ENCODE results near the gene CDK5RAP1. TPM values are rescaled to one million over a fixed set of nuclear protein-coding genes. Genes with fewer than 3 reads are reported as not detected.

The CDK5RAP1 gene
- total and polyA plus RNA-seq, 9 of the 15 experiments (the other 6 are each of a cell fraction or from before 2014, with no cell fraction given) = 41.6 to 127 (median 58.3) TPM

DNA sequence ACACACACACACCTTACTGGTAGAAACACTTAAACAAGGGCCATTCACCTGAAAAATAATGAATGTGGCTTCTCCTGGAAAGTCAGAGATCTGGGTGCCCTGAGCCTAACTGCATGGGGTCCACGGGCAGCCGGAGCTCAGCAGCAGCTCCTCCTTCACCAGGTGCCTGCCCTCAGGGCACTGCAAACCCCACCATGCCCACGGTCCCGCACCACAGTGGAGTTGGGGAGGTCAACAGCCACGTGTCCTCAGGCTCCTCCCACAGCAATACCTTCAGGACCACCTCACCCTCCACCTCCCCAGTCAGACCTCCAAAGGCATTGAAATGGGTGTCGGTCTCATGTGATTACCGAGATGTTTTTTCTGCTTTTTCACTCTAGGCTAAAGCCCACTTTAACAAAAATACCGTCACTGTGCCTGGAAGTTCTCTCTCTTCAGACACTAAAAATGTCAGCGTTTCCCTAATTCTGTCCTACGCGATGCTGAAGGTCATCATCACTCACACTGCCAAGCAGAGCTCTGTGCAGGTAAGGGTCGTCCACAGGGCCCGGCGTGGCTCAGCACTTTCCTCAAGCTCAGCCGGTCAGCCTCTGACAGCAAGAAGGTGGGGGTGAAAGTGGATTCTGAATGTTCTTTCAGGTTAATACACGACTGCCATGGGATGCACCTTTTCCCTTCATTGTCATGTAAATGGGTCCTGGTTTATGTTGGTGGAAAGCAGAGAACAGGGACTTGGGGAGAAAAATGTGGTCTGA is 48.9 kb downstream of the CDK5RAP1 start (continued):
- TF ChIP-seq, protein P1, sequence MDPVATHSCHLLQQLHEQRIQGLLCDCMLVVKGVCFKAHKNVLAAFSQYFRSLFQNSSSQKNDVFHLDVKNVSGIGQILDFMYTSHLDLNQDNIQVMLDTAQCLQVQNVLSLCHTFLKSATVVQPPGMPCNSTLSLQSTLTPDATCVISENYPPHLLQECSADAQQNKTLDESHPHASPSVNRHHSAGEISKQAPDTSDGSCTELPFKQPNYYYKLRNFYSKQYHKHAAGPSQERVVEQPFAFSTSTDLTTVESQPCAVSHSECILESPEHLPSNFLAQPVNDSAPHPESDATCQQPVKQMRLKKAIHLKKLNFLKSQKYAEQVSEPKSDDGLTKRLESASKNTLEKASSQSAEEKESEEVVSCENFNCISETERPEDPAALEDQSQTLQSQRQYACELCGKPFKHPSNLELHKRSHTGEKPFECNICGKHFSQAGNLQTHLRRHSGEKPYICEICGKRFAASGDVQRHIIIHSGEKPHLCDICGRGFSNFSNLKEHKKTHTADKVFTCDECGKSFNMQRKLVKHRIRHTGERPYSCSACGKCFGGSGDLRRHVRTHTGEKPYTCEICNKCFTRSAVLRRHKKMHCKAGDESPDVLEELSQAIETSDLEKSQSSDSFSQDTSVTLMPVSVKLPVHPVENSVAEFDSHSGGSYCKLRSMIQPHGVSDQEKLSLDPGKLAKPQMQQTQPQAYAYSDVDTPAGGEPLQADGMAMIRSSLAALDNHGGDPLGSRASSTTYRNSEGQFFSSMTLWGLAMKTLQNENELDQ (CRISPR knock-in tag; IDR thresholded peaks at IDR 0.05; ENCODE audit: borderline replicate concordance) = no peak
- TF ChIP-seq ELF4 (CRISPR knock-in tag; IDR thresholded peaks at IDR 0.05) = no peak
- TF ChIP-seq TSHZ1 (CRISPR knock-in tag; IDR thresholded peaks at IDR 0.05) = no peak
- TF ChIP-seq, protein P2, sequence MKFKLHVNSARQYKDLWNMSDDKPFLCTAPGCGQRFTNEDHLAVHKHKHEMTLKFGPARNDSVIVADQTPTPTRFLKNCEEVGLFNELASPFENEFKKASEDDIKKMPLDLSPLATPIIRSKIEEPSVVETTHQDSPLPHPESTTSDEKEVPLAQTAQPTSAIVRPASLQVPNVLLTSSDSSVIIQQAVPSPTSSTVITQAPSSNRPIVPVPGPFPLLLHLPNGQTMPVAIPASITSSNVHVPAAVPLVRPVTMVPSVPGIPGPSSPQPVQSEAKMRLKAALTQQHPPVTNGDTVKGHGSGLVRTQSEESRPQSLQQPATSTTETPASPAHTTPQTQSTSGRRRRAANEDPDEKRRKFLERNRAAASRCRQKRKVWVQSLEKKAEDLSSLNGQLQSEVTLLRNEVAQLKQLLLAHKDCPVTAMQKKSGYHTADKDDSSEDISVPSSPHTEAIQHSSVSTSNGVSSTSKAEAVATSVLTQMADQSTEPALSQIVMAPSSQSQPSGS (CRISPR knock-in tag; IDR thresholded peaks at IDR 0.05) = no peak
- TF ChIP-seq ZSCAN29 (IDR thresholded peaks at IDR 0.05) = no peak
- no peak for TF ChIP-seq RREB1 (CRISPR knock-in tag; IDR thresholded peaks at IDR 0.05)
- TF ChIP-seq SRF (CRISPR knock-in tag; IDR thresholded peaks at IDR 0.05) = no peak
- no peak for TF ChIP-seq TBP (optimal IDR thresholded peaks at IDR 0.05; ENCODE audit: low read depth, low read length)
- TF ChIP-seq NELFE (IDR thresholded peaks at IDR 0.05; ENCODE audit: insufficient read depth, insufficient read length) = no peak
